HepG2 (cell line): ENCODE results near the gene ALDH3B1. TPM values are rescaled to one million over a fixed set of nuclear protein-coding genes. Genes with fewer than 3 reads are reported as not detected.

Source experiments
- CCDC6 ChIP-seq: sonication (generic); formaldehyde crosslinking; IDR thresholded peaks from 2 replicates; pipeline ENCODE4 v1.8.1; 2022; ENCODE audit warnings: mild to moderate bottlenecking, missing genetic modification reagents, moderate library complexity
- GATAD1 ChIP-seq: IDR thresholded peaks from 2 replicates; pipeline ENCODE4 v1.6.1; 2016; ENCODE audit warnings: missing genetic modification reagents, missing compliant biosample characterization
- HDAC2 ChIP-seq: sonication (generic); formaldehyde crosslinking; IDR thresholded peaks from 2 replicates; pipeline ENCODE4 v1.4.0; 2020; ENCODE audit warnings: missing genetic modification reagents
- HOXA3 ChIP-seq: sonication (generic); formaldehyde crosslinking; IDR thresholded peaks from 2 replicates; pipeline ENCODE4 v1.5.0; 2020; ENCODE audit warnings: missing genetic modification reagents
- HOXA5 ChIP-seq: sonication (generic); formaldehyde crosslinking; IDR thresholded peaks from 2 replicates; pipeline ENCODE4 v1.4.0; 2020; ENCODE audit warnings: missing genetic modification reagents
- KMT2A ChIP-seq: sonication (generic); formaldehyde crosslinking; IDR thresholded peaks from 2 replicates; pipeline ENCODE4 v1.4.0; 2020; ENCODE audit warnings: missing genetic modification reagents
- MAFG ChIP-seq: sonication (generic); formaldehyde crosslinking; IDR thresholded peaks from 2 replicates; pipeline ENCODE4 v1.5.1; 2020; ENCODE audit warnings: mild to moderate bottlenecking, missing genetic modification reagents
- MAZ ChIP-seq, 2 experiments: sonication (generic) in 1 of 2; formaldehyde crosslinking in 1 of 2; IDR thresholded peaks; 2 replicates each; pipeline versions ENCODE4 v1.5.0 to v1.6.1; 2012 to 2020; ENCODE audit warnings: low read depth in 2 of 2, mild to moderate bottlenecking in 2 of 2, borderline replicate concordance in 1 of 2, improper control_type of control experiment in 1 of 2, low read length in 1 of 2, missing genetic modification reagents in 1 of 2, moderate library complexity in 1 of 2
- MEF2D ChIP-seq: sonication (generic); formaldehyde crosslinking; IDR thresholded peaks from 2 replicates; pipeline ENCODE4 v1.5.1; 2020; ENCODE audit warnings: mild to moderate bottlenecking, missing genetic modification reagents
- NFRKB ChIP-seq: fragments of 450-650 bp; IDR thresholded peaks from 2 replicates; pipeline ENCODE4 v1.6.1; 2017
- PCBP1 ChIP-seq: fragments of 200-400 bp; formaldehyde crosslinking; IDR thresholded peaks from 2 replicates; pipeline ENCODE4 v1.6.1; 2017; ENCODE audit warnings: mild to moderate bottlenecking, low read depth, low read length, borderline replicate concordance
- ZFY ChIP-seq: sonication (generic); formaldehyde crosslinking; IDR thresholded peaks from 2 replicates; pipeline ENCODE4 v1.4.0; 2020; ENCODE audit warnings: missing genetic modification reagents
- ZNF30 ChIP-seq: sonication (generic); formaldehyde crosslinking; IDR thresholded peaks from 2 replicates; pipeline ENCODE4 v1.5.0; 2020; ENCODE audit warnings: mild to moderate bottlenecking, missing genetic modification reagents
- ZNF367 ChIP-seq: sonication (generic); formaldehyde crosslinking; IDR thresholded peaks from 2 replicates; pipeline ENCODE4 v1.4.0; 2020; ENCODE audit warnings: missing genetic modification reagents, borderline replicate concordance
- ZNF709 ChIP-seq: sonication (generic); formaldehyde crosslinking; IDR thresholded peaks from 2 replicates; pipeline ENCODE4 v1.5.0; 2020; ENCODE audit warnings: mild to moderate bottlenecking, missing genetic modification reagents
- ZNF747 ChIP-seq: sonication (generic); formaldehyde crosslinking; IDR thresholded peaks from 2 replicates; pipeline ENCODE4 v1.8.1; 2023; ENCODE audit warnings: missing genetic modification reagents, mild to moderate bottlenecking, borderline replicate concordance
- ZNF772 ChIP-seq: sonication (generic); formaldehyde crosslinking; IDR thresholded peaks from 2 replicates; pipeline ENCODE4 v1.5.0; 2020; ENCODE audit warnings: mild to moderate bottlenecking, missing genetic modification reagents
- polyA plus RNA-seq, 8 experiments: library from polyadenylated mRNA; depleted of rRNA in 3 of 8; stranded (reverse) in 7 of 8; unstranded in 1 of 8; fragments of >200 nt; fragmentation: Illumina TruSeq in 4 of 8; extraction: Trizol in 4 of 8; gene quantifications; 2 replicates each; pipeline versions ENCODE4 v1.2.1 to v1.2.3, GENCODE V29; 2011 to 2016; ENCODE audit warnings: low read depth in 4 of 8, missing spikeins in 1 of 8, mixed read lengths in 1 of 8; ENCODE audit not compliant: insufficient read depth in 1 of 8
- total RNA-seq, 5 experiments: library from RNA; depleted of rRNA; stranded (reverse); fragments of >200 nt; fragmentation: Illumina TruSeq; extraction: Trizol; gene quantifications; 2 replicates each; pipeline ENCODE4 v1.2.3, GENCODE V29; 2016; ENCODE audit warnings: low read depth in 1 of 5
- TF ChIP-seq, protein P1 (sequence below): sonication (generic); formaldehyde crosslinking; IDR thresholded peaks from 2 replicates; pipeline ENCODE4 v1.5.0; 2020; ENCODE audit warnings: missing genetic modification reagents
- TF ChIP-seq, protein P2 (sequence below): sonication (generic); formaldehyde crosslinking; IDR thresholded peaks from 2 replicates; pipeline ENCODE4 v1.5.1; 2020; ENCODE audit warnings: missing genetic modification reagents, mild to moderate bottlenecking, borderline replicate concordance
- TF ChIP-seq, protein P3 (sequence below): sonication (generic); formaldehyde crosslinking; IDR thresholded peaks from 2 replicates; pipeline ENCODE4 v1.8.0; 2022; ENCODE audit warnings: missing genetic modification reagents, mild to moderate bottlenecking, inconsistent platforms, borderline replicate concordance
- TF ChIP-seq, protein P4 (sequence below): sonication (generic); formaldehyde crosslinking; IDR thresholded peaks from 2 replicates; pipeline ENCODE4 v1.4.0; 2020; ENCODE audit warnings: missing genetic modification reagents
- TF ChIP-seq, protein P5 (sequence below): IDR thresholded peaks from 2 replicates; pipeline ENCODE4 v1.6.1; 2016; ENCODE audit warnings: low read depth, control low read depth

ALDH3B1 gene
- total and polyA plus RNA-seq, 2 of the 13 experiments (the other 11 are each of a cell fraction or from before 2014, with no cell fraction given), result 4.0 to 6.7 TPM

DNA sequence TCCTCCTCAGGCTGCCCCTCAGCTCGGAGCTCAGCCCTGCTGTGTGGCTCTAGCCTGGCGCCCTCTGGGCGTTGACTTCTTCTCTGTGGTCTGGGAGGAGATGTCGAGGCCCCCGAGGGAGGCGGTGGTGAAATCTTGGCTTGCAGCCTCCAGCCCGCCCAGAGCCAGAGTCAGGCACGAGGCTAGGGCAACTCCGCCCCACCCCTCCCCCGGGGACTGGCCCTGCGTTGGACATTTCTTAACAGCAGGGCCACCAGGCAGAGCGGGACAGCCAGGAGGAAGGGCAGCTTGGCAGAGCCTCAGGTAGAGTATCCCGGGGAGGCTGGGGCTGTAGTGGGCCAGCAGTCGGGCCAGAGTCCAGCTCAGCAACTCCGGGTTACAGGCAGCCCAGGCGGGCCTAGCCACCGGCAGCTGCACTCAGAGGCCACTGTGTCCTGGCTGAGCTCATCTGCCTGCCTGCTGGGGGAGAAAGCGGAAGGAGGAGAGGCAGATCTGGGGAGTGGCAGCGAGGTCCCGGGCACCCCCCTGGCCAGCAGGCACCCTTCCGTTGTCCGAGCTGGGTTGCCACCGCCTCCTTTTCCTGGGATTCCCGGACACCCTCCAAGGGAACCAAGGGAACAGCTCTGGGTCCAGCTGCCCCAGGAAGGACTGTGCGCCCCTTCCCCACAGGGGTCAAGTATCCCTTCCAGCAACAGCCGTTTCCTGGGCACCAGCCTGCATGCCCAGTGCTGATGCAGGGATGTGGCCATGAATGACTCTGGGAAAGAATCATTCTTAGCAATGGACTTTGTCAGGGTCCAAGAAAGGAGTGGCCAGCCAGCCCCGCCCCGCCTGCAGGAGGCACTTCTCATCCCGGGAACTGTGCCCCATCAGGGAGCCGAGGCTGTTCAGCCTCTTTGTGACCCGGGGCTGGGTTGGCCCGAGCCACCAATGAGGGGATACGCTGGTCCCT is at the start of gene ALDH3B1 (continued):
- no peak; the same call in 1 of the 2 replicates for TF ChIP-seq HOXA5
- TF ChIP-seq, protein P1, sequence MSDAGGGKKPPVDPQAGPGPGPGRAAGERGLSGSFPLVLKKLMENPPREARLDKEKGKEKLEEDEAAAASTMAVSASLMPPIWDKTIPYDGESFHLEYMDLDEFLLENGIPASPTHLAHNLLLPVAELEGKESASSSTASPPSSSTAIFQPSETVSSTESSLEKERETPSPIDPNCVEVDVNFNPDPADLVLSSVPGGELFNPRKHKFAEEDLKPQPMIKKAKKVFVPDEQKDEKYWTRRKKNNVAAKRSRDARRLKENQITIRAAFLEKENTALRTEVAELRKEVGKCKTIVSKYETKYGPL (CRISPR knock-in tag), result no peak
- TF ChIP-seq, protein P2, sequence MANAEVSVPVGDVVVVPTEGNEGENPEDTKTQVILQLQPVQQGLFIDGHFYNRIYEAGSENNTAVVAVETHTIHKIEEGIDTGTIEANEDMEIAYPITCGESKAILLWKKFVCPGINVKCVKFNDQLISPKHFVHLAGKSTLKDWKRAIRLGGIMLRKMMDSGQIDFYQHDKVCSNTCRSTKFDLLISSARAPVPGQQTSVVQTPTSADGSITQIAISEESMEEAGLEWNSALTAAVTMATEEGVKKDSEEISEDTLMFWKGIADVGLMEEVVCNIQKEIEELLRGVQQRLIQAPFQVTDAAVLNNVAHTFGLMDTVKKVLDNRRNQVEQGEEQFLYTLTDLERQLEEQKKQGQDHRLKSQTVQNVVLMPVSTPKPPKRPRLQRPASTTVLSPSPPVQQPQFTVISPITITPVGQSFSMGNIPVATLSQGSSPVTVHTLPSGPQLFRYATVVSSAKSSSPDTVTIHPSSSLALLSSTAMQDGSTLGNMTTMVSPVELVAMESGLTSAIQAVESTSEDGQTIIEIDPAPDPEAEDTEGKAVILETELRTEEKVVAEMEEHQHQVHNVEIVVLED (CRISPR knock-in tag), result no peak
- TF ChIP-seq, protein P3, sequence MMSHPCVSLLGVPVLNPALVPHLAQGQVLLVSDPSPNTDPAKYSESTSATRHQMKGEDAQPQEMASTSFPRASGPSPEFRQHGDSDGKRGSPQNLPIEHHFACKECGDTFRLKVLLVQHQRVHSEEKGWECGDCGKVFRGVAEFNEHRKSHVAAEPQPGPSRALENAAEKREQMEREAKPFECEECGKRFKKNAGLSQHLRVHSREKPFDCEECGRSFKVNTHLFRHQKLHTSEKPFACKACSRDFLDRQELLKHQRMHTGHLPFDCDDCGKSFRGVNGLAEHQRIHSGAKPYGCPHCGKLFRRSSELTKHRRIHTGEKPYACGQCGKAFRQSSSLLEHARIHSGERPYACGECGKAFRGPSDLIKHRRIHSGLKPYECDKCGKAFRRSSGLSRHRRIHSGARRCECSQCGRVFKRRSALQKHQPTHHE (CRISPR knock-in tag), result 0 out of 2 replicates have a peak, but pooled peaks have one; percentile 36
- TF ChIP-seq MAZ (IDR thresholded peaks at IDR 0.05; ENCODE audit: borderline replicate concordance, low read depth, low read length), result 0 out of 2 replicates have a peak, but pooled peaks have one; percentile 21
- peak; percentile 72; the same call in 1 of the 2 replicates for TF ChIP-seq MAZ (CRISPR knock-in tag; IDR thresholded peaks at IDR 0.05; ENCODE audit: low read depth)
- TF ChIP-seq ZNF747, result 0 out of 2 replicates have a peak, but pooled peaks have one; percentile 55
- TF ChIP-seq ZNF772 (CRISPR knock-in tag), result peak; percentile 81; the same call in 1 of the 2 replicates
- no peak for TF ChIP-seq GATAD1 (CRISPR knock-in tag)
- TF ChIP-seq PCBP1, result no peak
- TF ChIP-seq ZFY (CRISPR knock-in tag), result peak; percentile 86
- peak; percentile 30; the same call in 1 of the 2 replicates for TF ChIP-seq HOXA3 (CRISPR knock-in tag)
- TF ChIP-seq KMT2A (CRISPR knock-in tag), result peak; percentile 76
- TF ChIP-seq ZNF30 (CRISPR knock-in tag), result peak; percentile 38; the same call in 1 of the 2 replicates
- TF ChIP-seq, protein P4, sequence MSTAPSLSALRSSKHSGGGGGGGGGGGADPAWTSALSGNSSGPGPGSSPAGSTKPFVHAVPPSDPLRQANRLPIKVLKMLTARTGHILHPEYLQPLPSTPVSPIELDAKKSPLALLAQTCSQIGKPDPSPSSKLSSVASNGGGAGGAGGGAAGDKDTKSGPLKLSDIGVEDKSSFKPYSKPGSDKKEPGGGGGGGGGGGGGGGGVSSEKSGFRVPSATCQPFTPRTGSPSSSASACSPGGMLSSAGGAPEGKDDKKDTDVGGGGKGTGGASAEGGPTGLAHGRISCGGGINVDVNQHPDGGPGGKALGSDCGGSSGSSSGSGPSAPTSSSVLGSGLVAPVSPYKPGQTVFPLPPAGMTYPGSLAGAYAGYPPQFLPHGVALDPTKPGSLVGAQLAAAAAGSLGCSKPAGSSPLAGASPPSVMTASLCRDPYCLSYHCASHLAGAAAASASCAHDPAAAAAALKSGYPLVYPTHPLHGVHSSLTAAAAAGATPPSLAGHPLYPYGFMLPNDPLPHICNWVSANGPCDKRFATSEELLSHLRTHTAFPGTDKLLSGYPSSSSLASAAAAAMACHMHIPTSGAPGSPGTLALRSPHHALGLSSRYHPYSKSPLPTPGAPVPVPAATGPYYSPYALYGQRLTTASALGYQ (CRISPR knock-in tag), result no peak
- TF ChIP-seq MEF2D, result peak; percentile 47; the same call in 1 of the 2 replicates
- peak; percentile 49 for TF ChIP-seq HDAC2 (CRISPR knock-in tag)
- TF ChIP-seq, protein P5, sequence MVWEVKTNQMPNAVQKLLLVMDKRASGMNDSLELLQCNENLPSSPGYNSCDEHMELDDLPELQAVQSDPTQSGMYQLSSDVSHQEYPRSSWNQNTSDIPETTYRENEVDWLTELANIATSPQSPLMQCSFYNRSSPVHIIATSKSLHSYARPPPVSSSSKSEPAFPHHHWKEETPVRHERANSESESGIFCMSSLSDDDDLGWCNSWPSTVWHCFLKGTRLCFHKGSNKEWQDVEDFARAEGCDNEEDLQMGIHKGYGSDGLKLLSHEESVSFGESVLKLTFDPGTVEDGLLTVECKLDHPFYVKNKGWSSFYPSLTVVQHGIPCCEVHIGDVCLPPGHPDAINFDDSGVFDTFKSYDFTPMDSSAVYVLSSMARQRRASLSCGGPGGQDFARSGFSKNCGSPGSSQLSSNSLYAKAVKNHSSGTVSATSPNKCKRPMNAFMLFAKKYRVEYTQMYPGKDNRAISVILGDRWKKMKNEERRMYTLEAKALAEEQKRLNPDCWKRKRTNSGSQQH (CRISPR knock-in tag), result no peak
- TF ChIP-seq NFRKB, result no peak
- TF ChIP-seq ZNF367 (CRISPR knock-in tag), result 0 out of 2 replicates have a peak, but pooled peaks have one; percentile 24
- TF ChIP-seq CCDC6, result peak; percentile 73; the same call in 1 of the 2 replicates
- peak; percentile 72 for TF ChIP-seq ZNF709 (CRISPR knock-in tag)
- TF ChIP-seq MAFG (CRISPR knock-in tag), result no peak
